Activated naive CD4-positive, alpha-beta T cell treated with anti-CD3 and anti-CD28 coated beads, Interleukin-2, amount 50 U/mL, for 72 hours (primary cell): ENCODE measurements around the gene LRRC55. TPM values are rescaled to one million over a fixed set of nuclear protein-coding genes. Genes with fewer than 3 reads are reported as not detected.
"Not testable (repeated sequence)": the region's sequence is repeated elsewhere in the genome, so short reads cannot be mapped to it uniquely, and the experiment has no call there.

ENCODE experiments used
- ATAC-seq, 2 donors: fragments of 150-1000 bp; cut with Tn5 transposase; 2 replicates each; pipeline ENCODE4 v1.10.0; 2021; ENCODE audit warnings: mild to moderate bottlenecking in 2 of 2, moderate library complexity in 2 of 2
- DNase-seq, 2 donors: peaks; one replicate each; pipeline ENCODE4 v3.0.0; 2021 to 2022; ENCODE audit warnings: low spot score in 2 of 2
- H3K27ac Mint-ChIP-seq, 2 donors: one replicate each; pipeline ENCODE4 v1.8.0; 2022; ENCODE audit warnings: mild to moderate bottlenecking in 2 of 2, mixed read lengths in 2 of 2
- H3K36me3 Mint-ChIP-seq, 2 donors: one replicate each; pipeline ENCODE4 v1.8.0; 2022; ENCODE audit warnings: mixed read lengths in 2 of 2
- H3K9me3 Mint-ChIP-seq, 2 donors: one replicate each; pipeline ENCODE4 v1.8.0; 2022; ENCODE audit warnings: mixed read lengths in 2 of 2
- total RNA-seq, 2 donors: library from RNA; stranded (reverse); gene quantifications; one replicate each; pipeline ENCODE4 v1.2.3, GENCODE V29; 2022

The LRRC55 gene
- total RNA-seq, 2 donors from 2014 or later = not detected

DNA sequence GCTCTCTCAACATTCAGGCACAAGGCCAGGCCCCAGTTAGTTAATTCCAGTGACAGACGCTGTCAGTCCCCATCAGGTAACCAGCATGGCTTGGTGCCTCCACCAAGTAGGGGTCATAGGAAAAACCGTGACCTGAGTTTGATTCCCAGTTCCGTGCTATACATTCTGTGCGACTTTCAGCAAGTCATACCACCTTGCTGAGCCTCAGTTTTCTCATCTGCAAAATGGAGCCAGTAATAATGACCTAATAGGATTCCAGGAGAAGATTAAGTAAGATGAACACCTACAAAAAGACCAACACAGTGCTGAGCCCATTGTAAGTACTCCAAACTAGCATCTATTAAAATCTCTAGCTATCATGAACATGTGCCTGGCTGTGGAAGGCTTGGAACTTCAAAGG, 24.8 kb upstream of the LRRC55 start:
- H3K9me3 Mint-ChIP-seq = peaks cover 0 to 4% of the 10 kb centered on the region in 2 donors
- no peak for DNase-seq
- no peak for ATAC-seq
- H3K27ac Mint-ChIP-seq = no peak overlapping the region
- peaks cover 0 to 5% of the 10 kb centered on the region in 2 donors for H3K36me3 Mint-ChIP-seq

DNA sequence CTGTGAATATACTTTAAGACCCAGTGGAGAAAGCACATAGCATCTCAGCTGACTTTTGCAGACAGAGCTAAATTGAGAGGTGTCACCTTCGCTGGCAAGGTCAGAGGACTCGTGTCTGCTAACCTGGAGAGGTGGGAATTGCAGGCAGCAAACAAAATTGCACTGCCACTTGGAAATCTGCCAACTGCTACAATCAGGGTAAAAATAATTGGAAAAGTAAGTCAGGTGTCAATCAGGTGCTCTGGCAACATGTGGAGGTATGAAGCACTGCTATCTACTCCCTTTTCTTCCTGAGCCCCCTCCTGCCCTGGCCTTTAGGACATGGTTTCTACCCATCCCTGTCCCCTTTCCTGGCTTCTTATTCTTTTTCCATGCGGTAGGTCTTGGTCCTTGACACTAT, 24.1 kb upstream of the LRRC55 start:
- peaks cover 0 to 4% of the 10 kb centered on the region in 2 donors for H3K9me3 Mint-ChIP-seq
- ATAC-seq (no peak), DNase-seq (no peak)
- H3K36me3 Mint-ChIP-seq = peaks cover 0 to 5% of the 10 kb centered on the region in 2 donors
- no peak overlapping the region for H3K27ac Mint-ChIP-seq

DNA sequence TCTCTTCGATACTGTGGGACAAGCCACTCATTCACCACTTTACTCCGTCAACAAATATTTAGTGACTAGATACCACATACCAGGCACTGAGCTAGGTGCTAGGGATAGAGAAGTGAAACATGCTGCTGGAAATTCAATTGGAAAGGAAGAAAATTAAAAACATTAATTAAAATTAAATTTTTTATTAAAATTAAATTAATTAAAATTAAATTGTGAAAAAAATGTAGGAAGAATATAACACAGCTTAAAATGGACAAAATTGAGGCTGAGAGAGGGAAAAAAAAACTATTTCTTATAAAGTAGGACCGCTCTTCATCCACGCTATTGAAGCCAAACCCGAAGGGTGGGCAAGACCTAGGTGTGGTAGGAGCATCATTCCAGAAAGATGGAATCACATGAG, 23.6 kb upstream of the LRRC55 start:
- no peak for DNase-seq
- ATAC-seq = no peak
- Mint-ChIP-seq H3K36me3 (peaks cover 0 to 5% of the 10 kb centered on the region in 2 donors), H3K27ac (no peak overlapping the region), H3K9me3 (peaks cover 0 to 4% of the 10 kb centered on the region in 2 donors)

GRCh38 chr11:57158599-57158998, 23.2 kb upstream of the LRRC55 start:
- no peak for ATAC-seq
- no peak for DNase-seq
- Mint-ChIP-seq H3K27ac (no peak overlapping the region), H3K36me3 (peaks cover 0 to 5% of the 10 kb centered on the region in 2 donors), H3K9me3 (peaks cover 0 to 4% of the 10 kb centered on the region in 2 donors)

- Mint-ChIP-seq H3K27ac (no peak overlapping the region), H3K36me3 (peaks cover 0 to 3% of the 10 kb centered on the region in 2 donors), H3K9me3 (peaks cover 0 to 2% of the 10 kb centered on the region in 2 donors)
- DNase-seq = no peak
- ATAC-seq = no peak
Measured at GRCh38 chr11:57160665-57161064, 21.1 kb upstream of the LRRC55 start.

- no peaks in the 10 kb centered on the region for H3K9me3 Mint-ChIP-seq
- H3K27ac Mint-ChIP-seq = no peak overlapping the region
- H3K36me3 Mint-ChIP-seq = no peaks in the 10 kb centered on the region
- ATAC-seq = no peak
- DNase-seq = no peak
Measured at GRCh38 chr11:57161351-57161750, 20.4 kb upstream of the LRRC55 start.

DNA sequence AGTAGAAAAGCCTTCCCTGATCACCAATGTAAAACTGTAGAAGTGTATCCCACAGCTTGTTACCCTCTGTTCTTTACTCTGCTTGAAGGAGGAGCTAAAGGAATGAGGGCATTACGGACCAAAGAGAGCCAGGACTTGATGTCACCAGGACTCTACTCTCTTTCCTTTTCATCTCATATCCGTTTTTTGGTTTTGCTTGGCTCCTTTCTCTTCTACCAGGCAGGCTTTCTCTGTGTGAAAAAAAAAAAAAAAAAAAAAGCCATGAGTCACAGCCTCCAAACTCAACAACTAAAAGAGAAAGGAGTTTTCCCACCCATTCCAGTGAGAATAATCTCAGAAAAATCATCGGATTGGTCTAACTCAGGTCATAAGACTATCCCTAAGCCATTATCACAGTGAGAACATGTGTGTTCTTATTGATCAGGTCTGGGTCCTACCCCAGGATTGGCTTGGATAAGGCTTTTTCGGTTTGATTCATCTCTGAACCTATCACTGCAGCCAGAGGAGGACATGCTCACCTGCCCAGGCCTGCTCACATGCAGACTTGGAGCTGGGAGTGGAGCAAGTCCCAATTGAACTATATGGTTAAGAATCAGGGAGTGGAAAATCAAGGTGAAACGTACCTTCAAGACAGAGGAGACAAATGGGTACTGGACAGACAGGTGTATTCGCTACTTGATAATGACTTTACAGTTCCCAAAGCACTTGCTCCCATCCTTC, 19.4 kb upstream of the LRRC55 start:
- ATAC-seq = no peak
- Mint-ChIP-seq H3K27ac (no peak overlapping the region), H3K36me3 (no peaks in the 10 kb centered on the region), H3K9me3 (no peaks in the 10 kb centered on the region)
- no peak for DNase-seq

DNA sequence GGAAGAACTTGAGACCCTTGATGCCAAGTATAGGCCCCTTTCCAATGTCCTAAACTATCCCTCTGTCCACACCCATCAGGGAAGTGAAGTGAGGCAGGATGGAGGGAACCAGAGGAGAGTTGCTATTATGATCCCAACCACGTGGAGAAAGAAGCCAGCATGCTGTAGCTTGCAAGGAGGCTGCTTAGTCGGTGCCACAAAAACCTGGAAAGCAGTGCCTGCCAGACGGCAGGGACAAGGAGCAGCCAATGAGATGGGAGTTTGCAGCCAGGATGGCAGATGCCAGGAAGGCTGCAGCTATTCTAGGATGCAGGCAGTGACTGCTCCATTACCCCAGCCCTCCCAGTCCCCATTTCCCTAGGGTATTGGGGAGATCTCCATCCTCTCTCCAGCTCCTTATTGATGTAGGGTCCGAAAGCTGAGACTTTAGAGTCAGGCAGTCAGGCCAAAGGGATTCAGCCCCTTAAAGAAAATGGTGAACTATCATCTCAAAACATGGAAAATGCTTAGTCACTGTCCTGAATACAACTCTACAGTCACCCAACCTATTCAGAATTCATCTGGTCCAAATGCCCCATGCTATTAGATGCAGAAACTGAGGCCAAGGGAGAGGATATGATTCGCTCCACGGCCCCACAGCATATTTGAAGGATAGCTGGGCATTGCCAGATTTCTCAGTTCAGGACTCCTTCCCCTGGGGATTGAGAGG, 18.4 kb upstream of the LRRC55 start:
- Mint-ChIP-seq H3K36me3 (no peaks in the 10 kb centered on the region), H3K27ac (no peak overlapping the region), H3K9me3 (peaks cover 0 to 2% of the 10 kb centered on the region in 2 donors)
- DNase-seq = no peak
- no peak for ATAC-seq

- no peaks in the 10 kb centered on the region for H3K36me3 Mint-ChIP-seq
- peaks cover 0 to 3% of the 10 kb centered on the region in 2 donors for H3K9me3 Mint-ChIP-seq
- ATAC-seq = no peak
- H3K27ac Mint-ChIP-seq = no peak overlapping the region
- no peak for DNase-seq
Measured at GRCh38 chr11:57164317-57164716, 17.4 kb upstream of the LRRC55 start.

- no peak overlapping the region for H3K27ac Mint-ChIP-seq
- H3K9me3 Mint-ChIP-seq = peaks cover 0 to 3% of the 10 kb centered on the region in 2 donors
- ATAC-seq = no peak
Measured at GRCh38 chr11:57167125-57167846, 14.5 kb upstream of the LRRC55 start.

DNA sequence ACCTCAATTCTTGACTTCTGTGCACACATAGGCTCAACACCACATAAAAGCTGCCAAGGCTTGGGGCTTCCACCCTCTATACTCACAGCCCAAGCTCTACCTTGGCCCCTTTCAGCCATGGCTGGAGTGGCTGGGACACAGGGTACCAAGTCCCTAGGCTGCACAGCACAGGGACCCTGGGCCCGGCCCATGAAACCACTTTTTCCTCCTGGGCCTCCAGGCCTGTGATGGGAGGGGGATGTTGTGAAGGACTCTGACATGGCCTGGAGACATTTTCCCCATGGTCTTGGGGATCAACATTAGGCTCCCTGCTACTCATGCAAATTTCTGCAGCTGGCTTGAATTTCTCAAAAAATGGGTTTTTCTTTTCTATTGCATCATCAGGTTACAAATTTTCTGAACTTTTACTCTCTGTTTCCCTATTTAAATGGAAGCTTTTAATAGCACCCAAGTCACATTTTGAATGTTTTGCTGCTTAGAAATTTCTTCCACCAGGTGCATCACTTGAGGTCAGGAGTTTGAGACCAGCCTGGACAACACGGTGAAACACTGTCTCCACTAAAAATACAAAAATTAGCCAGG, 11.9 kb upstream of the LRRC55 start:
- not testable (repeated sequence) for H3K27ac Mint-ChIP-seq, DNase-seq, H3K9me3 Mint-ChIP-seq, H3K36me3 Mint-ChIP-seq, ATAC-seq

More at GRCh38 chr11:57167125-57167846, 14.5 kb upstream of the LRRC55 start:
- no peaks in the 10 kb centered on the region for H3K36me3 Mint-ChIP-seq
- DNase-seq = no peak

DNA sequence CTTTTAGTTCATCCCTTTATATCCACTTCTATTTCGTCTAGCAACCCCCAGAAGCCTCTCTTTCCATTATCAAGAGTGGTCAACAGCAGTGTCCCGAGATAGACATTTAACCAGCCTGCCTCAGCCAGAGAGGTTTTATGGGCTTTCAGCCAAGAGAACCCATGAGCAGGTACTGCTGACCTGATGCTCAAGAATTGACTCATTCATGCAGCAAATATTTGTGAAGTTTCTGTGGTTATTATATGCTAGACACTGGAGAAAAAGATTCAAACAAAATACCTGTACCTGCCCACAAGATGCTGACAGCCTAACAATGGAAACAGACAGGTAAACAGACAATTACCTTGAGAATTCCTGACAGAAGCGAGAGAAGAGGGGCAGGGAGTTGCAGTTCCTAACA, 9.7 kb upstream of the LRRC55 start:
- H3K9me3 Mint-ChIP-seq = peaks cover 0 to 3% of the 10 kb centered on the region in 2 donors
- no peak for ATAC-seq
- no peaks in the 10 kb centered on the region for H3K36me3 Mint-ChIP-seq
- no peak overlapping the region for H3K27ac Mint-ChIP-seq
- DNase-seq = no peak

DNA sequence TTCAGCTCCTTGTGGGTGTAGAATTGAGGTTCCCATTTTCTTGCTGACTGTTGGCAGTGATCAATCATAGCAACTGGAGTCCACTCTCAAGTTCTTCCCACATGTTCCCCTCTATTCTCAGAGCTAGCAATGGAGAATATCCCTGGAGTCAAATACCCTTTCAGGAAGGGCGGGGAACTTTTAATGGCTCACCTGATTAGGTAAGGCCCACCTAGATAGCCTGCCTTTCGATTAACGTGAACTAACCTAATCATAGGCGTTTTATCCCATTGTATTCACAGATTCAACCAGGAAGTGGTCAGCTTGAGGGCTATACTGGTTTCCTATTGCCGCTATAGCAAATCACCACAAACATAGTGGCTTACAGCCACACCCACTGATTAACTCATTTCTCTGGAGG, 7.1 kb upstream of the LRRC55 start:
- H3K36me3 Mint-ChIP-seq = no peaks in the 10 kb centered on the region
- no peak overlapping the region for H3K27ac Mint-ChIP-seq
- H3K9me3 Mint-ChIP-seq = no peaks in the 10 kb centered on the region
- ATAC-seq (no peak), DNase-seq (no peak)

DNA sequence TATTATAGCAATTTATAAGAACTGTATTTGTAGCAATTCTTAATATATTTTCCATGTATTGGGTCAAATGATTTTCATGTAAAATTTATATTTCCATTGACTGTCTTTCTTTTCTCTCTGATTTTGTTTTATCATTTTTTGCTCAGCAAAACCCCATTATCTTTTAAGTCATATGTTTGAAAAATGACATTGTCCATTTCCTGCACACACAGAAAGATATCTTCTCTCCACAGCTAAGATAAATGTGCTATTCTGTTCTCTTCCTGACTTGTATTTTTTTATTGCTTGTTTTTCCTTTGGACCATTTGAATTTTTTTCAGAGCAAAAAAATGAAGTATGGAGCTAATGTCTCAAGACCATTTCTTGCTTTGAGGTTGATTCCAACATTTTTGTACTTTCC, 6.3 kb upstream of the LRRC55 start:
- ATAC-seq (no peak), DNase-seq (no peak)
- Mint-ChIP-seq H3K27ac (no peak overlapping the region), H3K36me3 (no peaks in the 10 kb centered on the region), H3K9me3 (no peaks in the 10 kb centered on the region)

DNA sequence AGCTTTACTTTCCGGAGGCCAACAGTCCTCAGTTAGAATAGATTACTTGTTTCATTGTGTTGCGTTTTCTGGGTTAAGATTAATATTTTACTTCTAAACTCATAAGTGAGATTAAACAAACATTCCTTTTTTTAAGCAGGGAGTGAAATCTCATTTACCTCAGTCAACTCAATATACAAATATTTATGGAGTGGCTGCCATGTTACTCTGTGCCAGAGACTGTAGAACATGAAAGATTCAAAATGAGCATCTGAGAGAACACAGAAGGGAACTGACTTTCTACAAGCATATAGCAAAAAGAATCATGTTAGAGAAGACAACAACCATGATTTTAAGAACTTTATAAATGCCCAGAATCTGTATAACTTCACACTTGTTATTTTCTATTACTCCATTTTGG, 3.4 kb upstream of the LRRC55 start:
- no peak overlapping the region for H3K27ac Mint-ChIP-seq
- H3K36me3 Mint-ChIP-seq = no peaks in the 10 kb centered on the region
- no peaks in the 10 kb centered on the region for H3K9me3 Mint-ChIP-seq
- DNase-seq (no peak), ATAC-seq (no peak)

DNA sequence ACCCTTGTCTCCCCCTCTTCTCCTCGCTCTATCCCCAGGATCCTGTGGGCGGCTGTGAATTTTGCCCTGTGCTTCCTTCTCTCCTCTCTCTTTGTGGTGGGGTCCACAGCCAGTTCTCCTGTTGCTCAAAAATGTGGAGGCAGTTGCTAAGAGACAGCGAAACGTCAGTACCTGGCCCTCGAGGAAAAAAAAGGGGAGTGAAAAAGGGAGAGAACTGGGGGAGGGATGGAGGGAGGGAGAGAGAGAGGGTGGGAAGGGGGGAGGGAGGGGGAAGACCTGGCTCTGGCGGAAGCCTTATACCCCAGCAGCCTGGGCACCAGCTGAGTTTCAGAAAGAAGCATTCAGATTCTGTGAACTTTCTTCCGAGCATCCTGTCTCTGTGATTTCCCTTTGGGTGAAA, 2.1 kb upstream of the LRRC55 start:
- DNase-seq (no peak), ATAC-seq (no peak)
- H3K27ac Mint-ChIP-seq = no peak overlapping the region
- H3K36me3 Mint-ChIP-seq = no peaks in the 10 kb centered on the region
- no peaks in the 10 kb centered on the region for H3K9me3 Mint-ChIP-seq

DNA sequence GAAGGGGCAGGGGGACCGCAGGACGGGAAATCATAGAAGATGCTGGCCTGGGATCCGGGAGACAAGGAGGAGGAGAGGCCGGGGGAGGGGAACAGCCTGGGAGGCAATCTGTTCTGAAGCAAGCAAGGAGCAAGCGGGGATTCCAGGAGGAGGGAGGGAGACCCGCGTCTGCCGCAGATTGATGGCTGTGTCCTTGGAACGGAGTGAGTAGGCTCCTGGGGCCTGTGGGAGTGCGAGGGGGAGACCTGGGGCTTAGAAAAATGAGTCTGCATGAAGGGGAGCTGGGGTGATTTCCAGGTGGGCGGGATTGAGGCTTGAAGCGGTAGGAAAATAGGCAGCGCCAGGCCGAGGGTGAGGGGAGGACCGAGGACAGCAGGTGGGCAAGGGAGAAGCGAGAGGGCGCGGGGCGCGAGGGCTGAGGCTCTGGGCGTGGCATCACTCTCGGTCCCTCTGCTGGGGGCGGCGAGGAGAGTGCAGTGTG, 1.6 kb upstream of the LRRC55 start:
- Mint-ChIP-seq H3K27ac (no peak overlapping the region), H3K36me3 (no peaks in the 10 kb centered on the region), H3K9me3 (no peaks in the 10 kb centered on the region)
- DNase-seq = no peak
- no peak for ATAC-seq
